Esophagus muscularis mucosa (tissue), 4 donors: Measurements from ENCODE around the gene GPC5. TPM values are rescaled to one million over a fixed set of nuclear protein-coding genes. Genes with fewer than 3 reads are reported as not detected.
"Not testable (repeated sequence)": the region's sequence is repeated elsewhere in the genome, so short reads cannot be mapped to it uniquely, and the experiment has no call there.

Source experiments
- DNase-seq: peaks from one replicate; pipeline ENCODE4 v3.0.0-alpha.2; 2017; ENCODE audit errors: extremely low spot score
- H3K27ac ChIP-seq, 4 donors: fragments of 200-600 bp; sonication (generic); replicated peaks in 1 of 4; 1 replicate in 3 of 4; 2 replicates in 1 of 4; pipeline ENCODE4 v1.5.1; 2016 to 2019; ENCODE audit warnings: mild to moderate bottlenecking in 1 of 4
- H3K27me3 ChIP-seq, 4 donors: fragments of 200-600 bp; sonication (generic); one replicate each; pipeline versions ENCODE4 v1.5.1 to v1.6.0; 2016 to 2019
- H3K36me3 ChIP-seq, 4 donors: fragments of 200-600 bp; sonication (generic); one replicate each; pipeline ENCODE4 v1.5.1; 2016 to 2019
- H3K4me1 ChIP-seq, 4 donors: fragments of 200-600 bp; sonication (generic); one replicate each; pipeline ENCODE4 v1.5.1; 2016 to 2019
- H3K4me3 ChIP-seq, 4 donors: fragments of 200-600 bp; sonication (generic); 1 replicate in 2 of 4; 2 replicates in 2 of 4; pipeline ENCODE4 v1.5.1; 2016 to 2019; ENCODE audit warnings: mild to moderate bottlenecking in 4 of 4, moderate library complexity in 1 of 4
- H3K9me3 ChIP-seq, 4 donors: fragments of 200-600 bp; sonication (generic); 1 replicate in 3 of 4; 2 replicates in 1 of 4; pipeline ENCODE4 v1.5.1; 2016 to 2019
- CTCF ChIP-seq, 3 experiments: fragments of 200-600 bp in 2 of 3; fragments of 450-650 bp in 1 of 3; sonication (generic) in 2 of 3; IDR thresholded peaks; one replicate each; pipeline ENCODE4 v1.5.1; 2017 to 2019; ENCODE audit warnings: antibody characterized with exemption in 3 of 3, mild to moderate bottlenecking in 2 of 3, moderate library complexity in 1 of 3
- EP300 ChIP-seq: sonication (generic); formaldehyde crosslinking; IDR thresholded peaks from one replicate; pipeline ENCODE4 v1.6.1; 2017; ENCODE audit warnings: antibody characterized with exemption
- POLR2A ChIP-seq: fragments of 450-650 bp; IDR thresholded peaks from one replicate; pipeline ENCODE4 v1.6.1; 2017; ENCODE audit warnings: antibody characterized with exemption, moderate library complexity, mild to moderate bottlenecking, low read depth
- POLR2AphosphoS5 ChIP-seq, 2 donors: sonication (generic); formaldehyde crosslinking; IDR thresholded peaks; one replicate each; pipeline ENCODE4 v1.6.1; 2017; ENCODE audit warnings: antibody characterized with exemption in 2 of 2
- WGBS: methylation state at CpG from one replicate; pipeline ENCODE4 v1.1.5; 2018; 5-methylcytosine and 5-hydroxymethylcytosine counted together
- intact Hi-C: fragments of 100-400 bp; cut with DNase I; formaldehyde crosslinking; loops from one replicate; pipeline ENCODE4 v1.15.1; 2023
- total RNA-seq, 4 donors: library from RNA; depleted of rRNA; stranded (reverse); fragments of >200 nt; gene quantifications; one replicate each; pipeline versions ENCODE4 v1.1.0 to v1.2.1, GENCODE V29; 2016

Gene GPC5
- total RNA-seq, 4 donors from 2014 or later, result 0.13 to 0.42 (median 0.33) TPM; not detected in 1

GRCh38 chr13:91889641-91890040 lies 491.2 kb downstream of the GPC5 start:
- intact Hi-C loops, result no loop called here

GRCh38 chr13:91891141-91891540 lies 492.7 kb downstream of the GPC5 start:
- 82% methylated on average over 3 of the region's 3 CpGs for WGBS
- H3K36me3 ChIP-seq, result no peaks in the 10 kb centered on the region
- H3K27me3 ChIP-seq, result peaks cover 0 to 4% (median 0%) of the 10 kb centered on the region in 4 donors
- TF ChIP-seq EP300 (no peak), CTCF (IDR thresholded peaks at IDR 0.05) (no peak), POLR2A (no peak), POLR2AphosphoS5 (IDR thresholded peaks at IDR 0.05) (no peak)
- peaks cover 0 to 3% (median 0%) of the 10 kb centered on the region in 4 donors for H3K9me3 ChIP-seq
- intact Hi-C loops, result no loop called here
- no peak overlapping the region for H3K4me3 ChIP-seq
- no peak for DNase-seq
- H3K27ac ChIP-seq, result no peak overlapping the region
- H3K4me1 ChIP-seq, result no peaks in the 10 kb centered on the region

More at GRCh38 chr13:91889641-91890040, 491.2 kb downstream of the GPC5 start:
- Histone ChIP-seq H3K4me3 (no peak overlapping the region), H3K27ac (no peak overlapping the region), H3K27me3 (peaks cover 0 to 4% (median 0%) of the 10 kb centered on the region in 4 donors), H3K4me1 (no peaks in the 10 kb centered on the region), H3K36me3 (no peaks in the 10 kb centered on the region), H3K9me3 (peaks cover 0 to 3% (median 0%) of the 10 kb centered on the region in 4 donors)
- no peak for DNase-seq
- WGBS, result 93% methylated on average over 2 of the region's 2 CpGs
- TF ChIP-seq POLR2A (no peak), POLR2AphosphoS5 (IDR thresholded peaks at IDR 0.05) (no peak), EP300 (no peak)

GRCh38 chr13:91893040-91893439 lies 494.6 kb downstream of the GPC5 start:
- Histone ChIP-seq H3K9me3 (peaks cover 0 to 3% (median 0%) of the 10 kb centered on the region in 4 donors), H3K36me3 (no peaks in the 10 kb centered on the region), H3K4me1 (no peaks in the 10 kb centered on the region), H3K27ac (no peak overlapping the region), H3K27me3 (no peaks in the 10 kb centered on the region), H3K4me3 (no peak overlapping the region)
- TF ChIP-seq POLR2A, result no peak
- TF ChIP-seq POLR2AphosphoS5 (IDR thresholded peaks at IDR 0.05), result no peak
- no peak for TF ChIP-seq EP300
- TF ChIP-seq CTCF (IDR thresholded peaks at IDR 0.05), result no peak
- intact Hi-C loops, result no loop called here
- no peak for DNase-seq
- WGBS, result 96% methylated on average over 2 of the region's 2 CpGs

GRCh38 chr13:91894316-91894715 lies 495.9 kb downstream of the GPC5 start:
- no peaks in the 10 kb centered on the region for H3K4me1 ChIP-seq
- H3K27me3 ChIP-seq, result no peaks in the 10 kb centered on the region
- intact Hi-C loops, result no loop called here
- peaks cover 0 to 3% (median 0%) of the 10 kb centered on the region in 4 donors for H3K9me3 ChIP-seq
- no peak for DNase-seq
- 21% methylated on average over 2 of the region's 2 CpGs for whole genome bisulfite sequencing
- no peak overlapping the region for H3K27ac ChIP-seq
- H3K36me3 ChIP-seq, result no peaks in the 10 kb centered on the region
- H3K4me3 ChIP-seq, result no peak overlapping the region
- no peak for TF ChIP-seq CTCF (IDR thresholded peaks at IDR 0.05)
- TF ChIP-seq POLR2AphosphoS5 (IDR thresholded peaks at IDR 0.05), result no peak
- TF ChIP-seq EP300, result no peak
- TF ChIP-seq POLR2A, result no peak

- 73% methylated on average over 5 of the region's 5 CpGs for WGBS
- Histone ChIP-seq H3K4me1 (no peaks in the 10 kb centered on the region), H3K27me3 (no peaks in the 10 kb centered on the region), H3K4me3 (no peak overlapping the region), H3K9me3 (peaks cover 0 to 3% (median 0%) of the 10 kb centered on the region in 4 donors), H3K27ac (no peak overlapping the region), H3K36me3 (no peaks in the 10 kb centered on the region)
- intact Hi-C loops, result no loop called here
- no peak for TF ChIP-seq EP300
- TF ChIP-seq POLR2AphosphoS5 (IDR thresholded peaks at IDR 0.05), result no peak
- TF ChIP-seq POLR2A, result no peak
- no peak for TF ChIP-seq CTCF (IDR thresholded peaks at IDR 0.05)
- DNase-seq, result no peak
Observed at GRCh38 chr13:91896547-91896946, 498.1 kb downstream of the GPC5 start.

GRCh38 chr13:91898986-91899385 lies 500.6 kb downstream of the GPC5 start:
- intact Hi-C loops, H3K4me1 ChIP-seq, DNase-seq: not testable (repeated sequence)

More at GRCh38 chr13:91898986-91899385, 500.6 kb downstream of the GPC5 start:
- not testable (repeated sequence) for H3K36me3 ChIP-seq, H3K27me3 ChIP-seq, H3K27ac ChIP-seq, H3K9me3 ChIP-seq, H3K4me3 ChIP-seq
